A673 (cell line): ENCODE results near the gene ZNF334. TPM values are rescaled to one million over a fixed set of nuclear protein-coding genes. Genes with fewer than 3 reads are reported as not detected.

Source experiments
- BruUV-seq: library from RNA; stranded (reverse); fragments of 400-500 nt; replicated peaks from 2 replicates; lab custom pipeline; 2021; lab: Mats Ljungman, UMichigan
- CTCF ChIA-PET: fragments of 300-600 bp; sonication (Branson Sonifier 250); formaldehyde crosslinking; loops from one replicate; lab custom pipeline; 2022; ENCODE audit warnings: antibody characterized with exemption; lab: Charles Lee
- POLR2A ChIA-PET: fragments of 300-600 bp; sonication (Branson Sonifier 250); formaldehyde crosslinking; loops from one replicate; lab custom pipeline; 2022; ENCODE audit warnings: antibody characterized with exemption; ENCODE audit not compliant: low non-redundant PET; lab: Charles Lee
- DNase-seq: peaks from one replicate; pipeline ENCODE4 v3.0.0-alpha.2; 2015; ENCODE audit warnings: low spot score
- H3K27ac ChIP-seq: fragments of 200-600 bp; sonication (generic); 2 replicates; pipeline ENCODE4 v1.5.1; 2016; ENCODE audit warnings: mixed run types, low read depth, mild to moderate bottlenecking, mixed read lengths, antibody characterized with exemption, low read length; ENCODE audit not compliant: poor library complexity, severe bottlenecking
- H3K27me3 ChIP-seq: fragments of 200-600 bp; sonication (generic); replicated peaks from 2 replicates; pipeline ENCODE4 v1.6.1; 2017; ENCODE audit warnings: mixed run types, low read depth, mild to moderate bottlenecking, mixed read lengths, antibody characterized with exemption, low read length; ENCODE audit not compliant: insufficient read depth, poor library complexity
- H3K36me3 ChIP-seq: fragments of 200-600 bp; sonication (generic); 2 replicates; pipeline ENCODE4 v1.6.1; 2016; ENCODE audit warnings: mixed run types, mild to moderate bottlenecking, mixed read lengths, antibody characterized with exemption, low read length; ENCODE audit not compliant: insufficient read depth, poor library complexity, severe bottlenecking
- H3K4me1 ChIP-seq: fragments of 200-600 bp; sonication (generic); 2 replicates; pipeline ENCODE4 v1.6.1; 2017; ENCODE audit warnings: mixed run types, mild to moderate bottlenecking, mixed read lengths, antibody characterized with exemption, low read length; ENCODE audit not compliant: insufficient read depth, poor library complexity, severe bottlenecking
- H3K4me3 ChIP-seq: fragments of 200-600 bp; sonication (generic); 2 replicates; pipeline ENCODE4 v1.5.1; 2016; ENCODE audit warnings: low read depth, mixed run types, mild to moderate bottlenecking, mixed read lengths, low read length; ENCODE audit not compliant: poor library complexity, severe bottlenecking
- H3K9me3 ChIP-seq: fragments of 200-600 bp; sonication (generic); 2 replicates; pipeline ENCODE4 v1.6.1; 2016; ENCODE audit warnings: mixed run types, low read depth, mild to moderate bottlenecking, mixed read lengths, antibody characterized with exemption, low read length; ENCODE audit not compliant: poor library complexity, severe bottlenecking
- EZH2 ChIP-seq: fragments of 200-600 bp; sonication (generic); IDR thresholded peaks from 2 replicates; pipeline ENCODE4 v1.6.1; 2017; ENCODE audit warnings: borderline replicate concordance, low read depth, mild to moderate bottlenecking, mixed read lengths, antibody characterized with exemption, low read length; ENCODE audit not compliant: poor library complexity, severe bottlenecking
- intact Hi-C: fragments of 100-400 bp; cut with micrococcal nuclease; formaldehyde crosslinking; loops from one replicate; pipeline ENCODE4 v1.10.0; 2022; ENCODE audit not compliant: unreplicated experiment
- total RNA-seq: library from RNA; stranded (reverse); gene quantifications from 2 replicates; pipeline ENCODE4 v1.2.3, GENCODE V29; 2021
- TF ChIP-seq, protein P1 (sequence below): fragments of 300-800, 200-600 bp; sonication (generic); conservative IDR thresholded peaks from 2 replicates; pipeline ENCODE4 v1.5.1; 2017; ENCODE audit warnings: low read depth, mild to moderate bottlenecking, antibody characterized with exemption, low read length, moderate library complexity, mixed read lengths

Gene ZNF334
- total RNA-seq, 1 experiment from 2014 or later: 4.5 TPM

DNA sequence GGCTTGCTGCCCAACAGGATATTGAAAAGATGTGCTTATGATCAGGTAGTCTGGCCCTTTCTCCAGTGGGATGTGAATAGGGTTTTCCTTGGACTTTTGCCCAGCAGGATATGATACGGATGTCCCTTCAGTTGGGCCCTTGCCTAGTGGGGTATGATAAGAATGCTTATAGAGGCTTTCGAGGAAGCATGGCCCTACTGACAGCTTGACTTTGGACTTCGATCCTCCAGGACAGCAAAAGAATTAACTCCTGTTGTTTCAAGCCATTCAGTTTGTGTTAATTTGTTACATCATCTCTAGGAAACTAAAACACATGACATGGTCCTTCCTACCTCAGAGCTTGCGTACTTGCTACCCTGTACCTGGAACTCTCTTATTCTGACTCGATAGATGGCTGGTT is 9.7 kb upstream of the ZNF334 start:
- H3K4me3 ChIP-seq: no peak overlapping the region
- ChIA-PET CTCF (no interaction called here), POLR2A (no interaction called here)
- H3K36me3 ChIP-seq: no peaks in the 10 kb centered on the region
- DNase-seq: no peak
- H3K9me3 ChIP-seq: no peaks in the 10 kb centered on the region
- H3K4me1 ChIP-seq: no peaks in the 10 kb centered on the region
- no peak for TF ChIP-seq EZH2
- TF ChIP-seq, protein P1, sequence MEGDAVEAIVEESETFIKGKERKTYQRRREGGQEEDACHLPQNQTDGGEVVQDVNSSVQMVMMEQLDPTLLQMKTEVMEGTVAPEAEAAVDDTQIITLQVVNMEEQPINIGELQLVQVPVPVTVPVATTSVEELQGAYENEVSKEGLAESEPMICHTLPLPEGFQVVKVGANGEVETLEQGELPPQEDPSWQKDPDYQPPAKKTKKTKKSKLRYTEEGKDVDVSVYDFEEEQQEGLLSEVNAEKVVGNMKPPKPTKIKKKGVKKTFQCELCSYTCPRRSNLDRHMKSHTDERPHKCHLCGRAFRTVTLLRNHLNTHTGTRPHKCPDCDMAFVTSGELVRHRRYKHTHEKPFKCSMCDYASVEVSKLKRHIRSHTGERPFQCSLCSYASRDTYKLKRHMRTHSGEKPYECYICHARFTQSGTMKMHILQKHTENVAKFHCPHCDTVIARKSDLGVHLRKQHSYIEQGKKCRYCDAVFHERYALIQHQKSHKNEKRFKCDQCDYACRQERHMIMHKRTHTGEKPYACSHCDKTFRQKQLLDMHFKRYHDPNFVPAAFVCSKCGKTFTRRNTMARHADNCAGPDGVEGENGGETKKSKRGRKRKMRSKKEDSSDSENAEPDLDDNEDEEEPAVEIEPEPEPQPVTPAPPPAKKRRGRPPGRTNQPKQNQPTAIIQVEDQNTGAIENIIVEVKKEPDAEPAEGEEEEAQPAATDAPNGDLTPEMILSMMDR: no peak
- H3K27ac ChIP-seq: no peak overlapping the region
- intact Hi-C loops: no loop called here
- no TSS peak for BruUV-seq
- H3K27me3 ChIP-seq: no peaks in the 10 kb centered on the region

DNA sequence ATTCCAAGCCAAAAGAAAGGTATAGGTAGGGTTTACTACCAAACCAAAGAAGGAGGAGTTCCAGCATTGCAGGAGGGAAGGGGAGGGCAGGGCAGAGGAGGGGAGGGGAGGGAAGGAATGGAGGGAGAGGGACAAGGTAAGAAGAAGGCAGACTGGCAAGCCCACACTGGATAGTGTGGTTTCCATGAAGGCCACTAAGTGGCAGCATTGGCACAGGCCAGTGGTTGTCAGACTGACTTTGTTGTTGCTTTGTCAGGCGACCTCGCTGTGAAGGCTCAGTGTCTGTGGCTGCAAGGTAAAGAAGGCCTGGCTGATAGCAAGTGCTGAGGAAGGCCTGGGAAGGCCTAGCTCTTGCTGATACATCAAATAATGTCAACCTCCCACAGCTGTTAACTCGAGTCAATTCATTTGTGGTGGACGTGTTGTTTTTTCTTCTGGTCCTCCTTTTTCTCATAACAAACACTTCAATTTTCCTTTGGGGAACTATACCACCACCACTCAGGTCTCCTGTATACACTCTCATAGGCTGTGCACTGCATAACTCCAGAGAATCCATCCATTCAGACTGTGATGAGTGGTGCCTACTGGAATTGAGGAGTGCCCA is 7.7 kb upstream of the ZNF334 start:
- no peaks in the 10 kb centered on the region for H3K36me3 ChIP-seq
- ChIA-PET POLR2A (no interaction called here), CTCF (no interaction called here)
- DNase-seq: peak; percentile 50
- H3K27ac ChIP-seq: no peak overlapping the region
- intact Hi-C loops: loop anchor here (1.0 kb wide), 1 partner anchor 160 kb away; no protein-coding TSS in a partner anchor
- no peaks in the 10 kb centered on the region for H3K9me3 ChIP-seq
- H3K4me3 ChIP-seq: no peak overlapping the region
- no peaks in the 10 kb centered on the region for H3K27me3 ChIP-seq
- TF ChIP-seq EZH2: no peak
- TF ChIP-seq, protein P1: peak; percentile 62
- H3K4me1 ChIP-seq: no peaks in the 10 kb centered on the region
- BruUV-seq: no TSS peak

DNA sequence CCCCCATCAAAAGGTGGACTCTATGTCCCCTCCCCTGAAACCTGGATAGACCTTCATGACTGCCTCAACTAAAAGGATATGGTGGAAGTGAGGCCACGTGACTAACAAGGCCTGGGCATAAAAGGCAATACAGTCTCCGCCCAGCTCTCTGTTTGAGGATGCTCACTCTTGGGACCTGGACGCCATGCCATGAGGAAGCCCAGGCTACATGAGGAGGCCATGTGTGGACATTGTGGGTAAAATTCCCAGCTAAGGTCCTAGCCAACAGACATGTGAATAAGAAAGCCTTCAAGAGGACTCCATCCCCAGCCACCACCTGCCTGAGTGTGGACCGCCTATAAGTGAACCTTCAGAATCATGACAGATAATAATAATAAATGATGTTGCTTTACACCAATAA is 7.2 kb upstream of the ZNF334 start:
- Histone ChIP-seq H3K4me3 (no peak overlapping the region), H3K9me3 (no peaks in the 10 kb centered on the region), H3K27ac (no peak overlapping the region), H3K27me3 (no peaks in the 10 kb centered on the region), H3K4me1 (no peaks in the 10 kb centered on the region), H3K36me3 (no peaks in the 10 kb centered on the region)
- POLR2A ChIA-PET: no interaction called here
- no peak for DNase-seq
- intact Hi-C loops: no loop called here
- TF ChIP-seq EZH2: no peak
- TF ChIP-seq, protein P1: no peak
- CTCF ChIA-PET: no interaction called here
- no TSS peak for BruUV-seq
